SHP77 (cell line): Measurements from ENCODE around the gene MATN4.

Experiments
- DNase-seq, 2 experiments: peaks; one replicate each; lab custom pipeline; 2025; lab: John Stamatoyannopoulos, UW

Gene MATN4

GRCh38 chr20:45289942-45290676, 18.0 kb downstream of the MATN4 start:
- DNase-seq = no peak

- no peak for DNase-seq
These were observed 19.2 kb downstream of the MATN4 start for GRCh38 chr20:45288860-45289259.

DNA sequence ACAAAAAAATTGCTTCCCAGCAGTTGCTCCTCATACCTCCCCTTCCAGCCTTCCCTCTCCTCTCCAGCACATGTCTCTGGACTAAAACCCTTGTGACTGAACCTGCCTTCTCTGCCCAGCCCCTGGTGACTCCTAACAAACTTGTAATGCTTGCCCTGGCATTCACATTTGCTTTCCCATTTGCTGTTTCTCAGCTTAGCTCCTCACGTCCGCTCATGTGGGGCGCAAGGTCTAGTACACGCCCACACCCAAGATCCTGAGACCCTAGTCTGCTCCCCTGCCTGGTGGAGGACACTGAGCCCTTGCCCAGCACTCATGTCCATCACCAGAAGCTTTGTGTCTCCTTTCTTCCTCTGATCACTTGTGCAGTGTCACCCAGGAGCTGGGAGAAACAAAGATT, 19.7 kb downstream of the MATN4 start:
- DNase-seq = no peak

DNA sequence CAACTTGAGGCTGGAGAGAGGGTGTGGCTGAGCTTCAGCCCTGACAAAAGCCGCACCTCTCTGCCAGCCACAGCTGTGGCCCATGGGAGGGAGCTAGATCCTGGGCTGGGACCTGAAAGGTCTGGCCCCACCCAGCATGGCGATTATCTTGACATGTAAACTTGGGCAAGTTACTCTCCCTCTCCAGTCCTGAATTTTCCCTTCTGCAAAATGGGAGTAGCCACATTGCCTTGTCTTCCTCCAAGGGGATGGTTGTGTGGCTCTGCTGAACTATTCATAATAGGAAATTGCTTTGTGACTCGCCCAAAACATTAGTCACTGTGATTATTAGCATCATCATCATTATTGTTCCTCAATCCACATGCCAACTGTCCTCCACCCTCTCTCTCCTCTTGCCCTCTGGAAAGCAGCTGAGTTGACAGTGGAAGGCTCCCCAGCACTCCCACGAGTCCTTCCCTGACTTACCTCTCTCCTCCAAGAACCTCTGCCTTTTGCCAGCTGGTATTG, 24.5 kb downstream of the MATN4 start:
- no peak for DNase-seq

- DNase-seq = no peak
These were observed 25.2 kb downstream of the MATN4 start for GRCh38 chr20:45282700-45283550.

DNA sequence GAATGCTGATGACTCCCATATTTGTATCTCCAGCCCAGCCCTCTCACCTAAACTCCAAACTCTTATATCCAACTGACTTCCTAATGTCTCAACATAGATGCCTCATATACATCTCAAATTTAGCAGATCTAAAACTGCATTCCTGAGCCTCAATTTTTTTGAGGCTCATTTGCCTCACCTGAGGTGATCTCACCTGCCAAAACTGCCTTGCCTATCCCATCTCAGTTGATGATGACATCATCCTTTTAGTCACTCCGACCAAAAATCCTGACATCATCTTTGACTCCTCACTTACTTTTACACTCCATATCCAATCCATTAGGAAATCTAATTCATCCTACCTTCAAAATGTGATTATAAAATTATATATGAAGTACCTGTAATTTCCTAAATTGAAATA, 28.1 kb downstream of the MATN4 start:
- no peak for DNase-seq

DNA sequence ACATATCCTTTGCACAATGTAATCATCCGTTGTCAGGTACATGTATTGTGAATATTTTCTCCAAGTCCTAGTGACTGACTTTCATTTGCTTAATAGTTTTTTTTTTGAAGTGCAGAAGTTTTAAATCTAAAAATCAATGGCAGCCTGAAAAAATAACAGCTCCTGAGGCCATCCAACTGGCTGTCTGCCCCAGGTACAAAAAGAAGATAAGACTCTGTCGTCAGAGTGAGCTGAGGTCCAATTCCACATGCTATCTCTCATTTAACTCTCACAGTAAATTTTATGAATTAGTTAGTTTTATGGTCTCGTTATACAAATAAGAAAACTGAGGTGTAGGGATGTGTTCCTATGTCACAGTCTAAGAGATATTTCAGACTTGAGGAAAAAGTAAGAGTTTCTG, 32.8 kb downstream of the MATN4 start:
- no peak for DNase-seq

- DNase-seq = no peak
These were observed 38.3 kb downstream of the MATN4 start for GRCh38 chr20:45269754-45270270.

DNA sequence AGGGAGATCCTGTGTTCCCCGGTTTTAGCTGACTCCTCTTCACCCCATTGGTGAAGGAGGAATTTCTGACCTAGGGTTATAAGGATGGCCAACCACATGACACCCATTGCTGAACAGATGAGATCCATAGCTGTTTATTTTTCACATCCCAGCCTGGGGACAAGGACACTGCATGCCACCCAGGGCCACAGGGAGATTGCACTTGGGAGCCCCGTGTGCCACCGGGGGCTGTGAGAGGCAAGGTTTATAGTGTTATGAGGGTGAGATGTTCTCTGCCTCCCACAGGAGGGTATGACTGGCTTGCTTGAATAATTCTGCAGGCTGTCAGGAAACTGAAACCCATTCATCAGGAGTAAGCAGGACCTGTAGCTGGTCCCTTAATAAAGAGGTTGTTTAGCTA, 39.0 kb downstream of the MATN4 start:
- DNase-seq = no peak

- DNase-seq = no peak
These were observed 39.6 kb downstream of the MATN4 start for GRCh38 chr20:45268531-45268930.

GRCh38 chr20:45266977-45267376, 41.1 kb downstream of the MATN4 start:
- no peak for DNase-seq

DNA sequence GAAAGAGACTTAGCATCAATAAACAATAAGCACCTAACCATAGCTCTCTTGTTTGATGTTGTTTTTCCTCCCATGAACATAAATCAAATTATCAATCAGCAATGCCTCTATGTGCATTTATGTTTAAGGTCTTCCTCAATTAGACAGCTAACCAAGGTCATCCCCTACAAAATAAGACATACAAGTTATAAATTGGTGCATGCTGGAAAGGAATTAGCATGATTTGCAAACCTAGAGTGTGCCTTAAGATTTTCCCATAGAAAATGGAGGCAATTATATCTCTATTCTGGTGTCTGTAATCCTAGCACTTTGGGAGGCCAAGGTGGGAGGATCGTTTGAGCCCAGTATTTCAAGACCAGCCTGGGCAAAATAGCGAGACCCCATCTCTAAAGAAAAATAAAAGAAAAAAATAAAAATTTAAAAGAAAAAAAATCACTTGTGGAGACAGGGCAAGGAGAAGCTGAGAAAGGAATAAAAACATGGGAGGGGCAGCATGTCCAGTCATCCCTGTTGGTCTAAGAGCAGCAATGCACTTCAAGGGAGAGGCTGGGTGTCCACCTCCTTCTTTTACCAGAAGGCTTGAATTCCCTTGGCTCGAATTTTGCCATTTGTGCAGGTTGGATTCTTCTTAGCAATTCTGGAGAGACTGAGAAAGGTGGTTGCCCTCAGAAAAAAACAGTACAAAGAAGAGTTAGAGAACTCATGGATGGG, 44.4 kb downstream of the MATN4 start:
- no peak for DNase-seq

DNA sequence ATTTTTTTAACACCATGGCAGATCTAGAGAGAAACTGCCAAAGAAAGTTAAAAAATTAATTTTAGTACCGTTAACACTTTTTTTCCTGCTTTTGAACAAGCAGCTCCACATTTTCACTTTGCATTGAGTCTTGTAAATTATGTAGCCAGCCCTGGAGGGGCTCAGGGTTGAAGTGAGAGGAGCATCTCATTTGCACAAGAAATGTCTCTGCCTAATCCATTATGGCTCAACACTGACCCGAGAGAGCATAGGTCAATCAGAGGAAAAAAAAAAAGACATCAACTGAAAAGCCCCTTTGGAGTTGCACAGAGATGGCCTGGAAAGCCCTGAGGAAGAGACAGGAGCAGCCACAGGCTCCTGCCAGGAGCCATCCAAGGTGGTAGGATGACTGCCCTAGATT, 49.4 kb downstream of the MATN4 start:
- no peak for DNase-seq

DNA sequence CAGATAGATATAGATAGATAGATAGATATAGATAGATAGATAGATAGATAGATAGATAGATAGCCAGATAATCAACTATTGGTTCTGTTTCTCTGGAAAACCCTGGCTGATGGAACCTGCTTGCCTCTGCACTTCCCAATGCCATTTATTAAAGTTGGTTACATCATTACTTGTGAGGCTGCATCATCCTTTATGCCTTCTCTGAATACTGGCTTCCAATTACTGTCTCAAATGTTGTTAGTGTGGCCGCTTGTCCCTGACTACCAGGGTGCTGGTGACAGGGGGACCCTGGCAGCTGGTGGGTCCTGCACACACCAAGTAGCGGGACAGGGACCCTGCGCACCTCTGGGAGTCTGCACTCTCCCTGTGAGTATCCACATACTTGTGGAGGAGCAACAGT, 49.8 kb downstream of the MATN4 start:
- DNase-seq = no peak

- no peak for DNase-seq
These were observed 50.4 kb downstream of the MATN4 start for GRCh38 chr20:45257711-45258110.

GRCh38 chr20:45257161-45257560, 50.9 kb downstream of the MATN4 start:
- no peak for DNase-seq

- DNase-seq = no peak
These were observed 53.5 kb downstream of the MATN4 start, which contains the start of gene SLPI for GRCh38 chr20:45254383-45255262. TSS of gene SLPI (minus strand) at chr20:45254564. CDS start at chr20:45254543, 21 bp downstream.

DNA sequence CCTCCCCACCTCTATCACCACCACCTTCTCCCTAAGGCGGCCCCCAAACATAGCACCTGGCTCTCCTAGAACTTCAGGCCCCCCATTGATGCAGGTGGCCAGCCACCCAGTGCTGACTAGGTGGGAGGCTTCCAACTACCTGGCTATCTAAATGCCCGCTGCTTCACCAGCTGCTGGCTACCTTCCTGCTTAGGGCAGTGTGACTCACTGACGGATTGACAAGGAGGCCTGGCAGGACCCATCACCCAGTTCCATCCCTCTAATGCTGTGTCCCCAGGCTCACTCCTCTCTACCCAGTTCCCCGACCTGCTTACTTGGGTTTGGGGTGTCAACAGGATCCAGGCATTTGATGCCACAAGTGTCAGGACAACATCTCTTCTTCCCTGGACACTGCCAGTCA, 54.8 kb downstream of the MATN4 start:
- DNase-seq = no peak

- DNase-seq = no peak
These were observed 56.1 kb downstream of the MATN4 start for GRCh38 chr20:45251884-45252560.

GRCh38 chr20:45248609-45249008, 59.5 kb downstream of the MATN4 start:
- no peak for DNase-seq

- DNase-seq = no peak
These were observed 60.2 kb downstream of the MATN4 start for GRCh38 chr20:45247865-45248264.
